Stimulated activated CD8-positive, alpha-beta memory T cell treated with anti-CD3 and anti-CD28 coated beads, Interleukin-12 subunit alpha, Interleukin-12 subunit beta, amount 100 ng/mL, for 4 hours (primary cell): ENCODE measurements around the gene PLPP1.
"Not testable (repeated sequence)": the region's sequence is repeated elsewhere in the genome, so short reads cannot be mapped to it uniquely, and the experiment has no call there.

ENCODE experiments used
- DNase-seq: peaks from one replicate; pipeline ENCODE4 v3.0.0-alpha.2; 2020; ENCODE audit warnings: low read depth

PLPP1 gene

GRCh38 chr5:55544341-55544740, 9.6 kb upstream of the PLPP1 start:
- DNase-seq = no peak

GRCh38 chr5:55541056-55541635, 6.4 kb upstream of the PLPP1 start:
- DNase-seq = no peak

GRCh38 chr5:55540525-55540924, 5.8 kb upstream of the PLPP1 start:
- no peak for DNase-seq

- no peak for DNase-seq
Observed at GRCh38 chr5:55540024-55540423, 5.3 kb upstream of the PLPP1 start.

GRCh38 chr5:55538661-55539060, 3.9 kb upstream of the PLPP1 start:
- no peak for DNase-seq

GRCh38 chr5:55537315-55537714, 2.6 kb upstream of the PLPP1 start:
- DNase-seq = not testable (repeated sequence)

- DNase-seq = no peak
Observed at GRCh38 chr5:55535199-55535905, 588 bp upstream of the PLPP1 start.

- DNase-seq = no peak
Observed at GRCh38 chr5:55533521-55534435, 986 bp downstream of the PLPP1 start.

- no peak for DNase-seq
Observed at GRCh38 chr5:55530669-55531068, 4.1 kb downstream of the PLPP1 start.

GRCh38 chr5:55524816-55525215, 9.9 kb downstream of the PLPP1 start:
- no peak for DNase-seq

GRCh38 chr5:55523293-55523692, 11.5 kb downstream of the PLPP1 start:
- no peak for DNase-seq

GRCh38 chr5:55521881-55522280, 12.9 kb downstream of the PLPP1 start:
- DNase-seq = no peak

GRCh38 chr5:55520117-55520839, 14.5 kb downstream of the PLPP1 start:
- DNase-seq = no peak

GRCh38 chr5:55518831-55519390, 15.9 kb downstream of the PLPP1 start:
- no peak for DNase-seq

- DNase-seq = no peak
Observed at GRCh38 chr5:55517804-55518203, 17.0 kb downstream of the PLPP1 start.

GRCh38 chr5:55511010-55511409, 23.8 kb downstream of the PLPP1 start:
- no peak for DNase-seq

- no peak for DNase-seq
Observed at GRCh38 chr5:55510523-55510880, 24.3 kb downstream of the PLPP1 start.

GRCh38 chr5:55509796-55510522, 24.8 kb downstream of the PLPP1 start:
- DNase-seq = no peak

GRCh38 chr5:55509097-55509496, 25.7 kb downstream of the PLPP1 start:
- no peak for DNase-seq

GRCh38 chr5:55507574-55507973, 27.2 kb downstream of the PLPP1 start:
- DNase-seq = no peak

GRCh38 chr5:55505711-55506110, 29.1 kb downstream of the PLPP1 start:
- DNase-seq = not testable (repeated sequence)
